ENCODE results near the gene MYO10.

Gene MYO10

DNA sequence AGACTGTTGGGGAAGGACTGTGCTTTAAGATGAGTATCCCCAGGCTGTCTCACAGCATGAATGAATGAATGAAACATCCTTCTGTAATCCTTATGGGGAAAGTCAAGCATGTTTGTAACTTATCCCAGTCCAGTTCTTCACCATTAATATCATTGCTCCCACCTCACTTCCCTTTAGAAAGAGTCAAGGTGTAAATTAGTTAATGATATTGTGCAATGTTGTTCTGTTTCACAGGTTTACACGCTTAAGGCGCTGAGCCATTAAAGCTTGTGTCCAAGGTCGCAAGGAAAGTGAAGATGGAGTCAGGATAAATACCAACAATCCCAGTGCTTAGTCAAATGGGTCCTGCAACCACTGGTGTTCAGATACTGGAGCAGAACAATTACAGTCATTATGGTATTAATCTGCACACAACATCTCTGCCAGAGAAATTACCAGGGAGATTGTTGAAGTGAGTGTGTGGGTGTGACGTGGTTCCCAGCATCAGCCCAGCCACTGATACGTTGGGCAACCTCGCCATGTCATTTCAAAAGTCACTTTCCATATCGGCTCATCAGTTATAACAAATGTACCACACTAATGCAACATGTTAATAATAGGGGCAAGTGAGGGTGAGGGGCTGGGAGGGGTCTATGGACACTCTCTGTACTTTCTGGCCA is 1.5 kb upstream of the MYO10 start:
- no peak for DNase-seq

DNA sequence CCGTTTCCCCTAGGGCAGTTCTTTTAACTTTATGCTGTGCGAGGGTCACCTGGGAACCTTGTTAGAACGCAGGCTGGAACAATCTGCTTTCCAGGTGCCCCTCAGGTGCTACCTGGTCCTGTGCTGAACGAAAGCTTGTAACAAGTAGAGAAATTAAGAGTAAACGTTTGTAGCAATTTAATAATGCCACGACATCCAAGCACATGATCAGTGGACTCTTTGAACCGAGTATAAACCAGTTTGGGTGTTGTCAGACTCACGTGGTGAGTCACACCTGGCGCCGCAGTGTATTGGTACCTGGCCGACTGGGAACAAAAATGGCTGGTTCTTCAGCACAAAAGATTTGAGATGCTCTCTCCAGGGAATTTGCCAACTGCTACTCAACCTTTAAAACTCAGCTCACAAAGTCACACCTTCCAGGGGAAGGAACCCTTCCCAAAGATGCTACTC is 926 bp upstream of the MYO10 start:
- DNase-seq = no peak

DNA sequence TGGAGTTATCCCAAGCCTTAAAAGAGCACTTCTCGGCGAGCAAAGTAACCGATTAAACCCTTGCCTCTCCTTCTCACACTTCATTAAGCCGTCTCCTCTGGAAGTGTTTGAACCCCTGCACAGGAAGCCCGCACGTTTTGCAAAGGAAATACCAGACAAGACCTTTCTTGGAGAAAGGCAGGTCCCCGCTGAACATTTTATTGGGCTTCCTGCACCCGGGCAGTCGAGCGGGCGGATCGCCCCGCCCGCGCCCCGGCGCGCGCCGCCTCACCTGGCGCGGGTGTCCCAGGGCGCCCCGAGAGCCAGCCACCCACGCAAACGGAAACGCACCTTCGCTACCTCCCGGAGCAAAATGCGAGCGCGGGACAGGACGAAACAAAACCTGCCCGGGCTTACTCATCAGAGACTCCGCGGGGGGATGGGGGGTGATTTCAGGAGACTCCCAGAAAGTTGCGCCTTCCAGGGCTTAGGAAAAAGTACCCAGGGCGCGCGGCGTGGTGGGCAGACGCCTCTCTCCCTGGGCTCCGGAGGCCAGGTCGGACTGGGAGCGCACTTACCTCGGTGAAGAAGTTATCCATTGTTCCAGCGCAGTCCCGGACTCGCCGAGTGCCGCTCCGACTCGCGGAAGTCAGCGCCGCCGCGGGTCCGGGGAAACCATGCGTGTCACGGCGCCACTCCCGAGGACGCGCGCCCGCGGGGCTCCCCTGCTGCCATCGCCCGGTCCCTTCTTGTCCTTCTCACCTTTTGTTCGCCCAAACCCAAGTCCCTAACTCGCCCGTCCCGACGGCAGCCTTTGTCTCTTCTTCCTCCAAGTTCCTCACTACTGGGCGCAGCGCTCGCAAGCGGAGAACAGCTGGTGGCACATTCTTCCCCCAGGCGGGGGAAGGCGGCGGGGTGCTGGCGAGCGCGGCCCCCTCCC is 598 bp downstream of the MYO10 start:
- DNase-seq = no peak

DNA sequence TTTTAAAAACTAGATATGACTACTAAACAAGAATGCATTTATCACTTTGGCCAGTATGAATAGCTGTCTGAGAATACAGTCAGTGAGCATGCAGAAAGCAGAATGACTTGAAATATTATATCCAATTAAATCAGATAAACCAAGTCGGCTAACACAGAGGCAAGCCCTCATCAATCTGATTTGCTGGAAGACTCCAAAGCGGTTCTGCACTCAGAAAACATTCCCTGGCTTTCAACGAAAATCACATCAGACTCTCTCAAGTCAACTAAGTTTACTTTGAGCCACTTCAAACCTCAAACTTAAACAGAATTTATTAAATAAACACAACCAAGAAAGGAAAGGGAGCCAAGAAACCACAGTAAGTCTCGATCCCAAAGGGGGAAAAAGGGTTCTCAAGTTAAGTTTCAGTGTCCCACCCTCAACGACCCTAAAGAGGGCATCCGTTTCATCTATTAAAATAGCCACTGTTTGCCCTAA is 1.4 kb downstream of the MYO10 start:
- DNase-seq = no peak

DNA sequence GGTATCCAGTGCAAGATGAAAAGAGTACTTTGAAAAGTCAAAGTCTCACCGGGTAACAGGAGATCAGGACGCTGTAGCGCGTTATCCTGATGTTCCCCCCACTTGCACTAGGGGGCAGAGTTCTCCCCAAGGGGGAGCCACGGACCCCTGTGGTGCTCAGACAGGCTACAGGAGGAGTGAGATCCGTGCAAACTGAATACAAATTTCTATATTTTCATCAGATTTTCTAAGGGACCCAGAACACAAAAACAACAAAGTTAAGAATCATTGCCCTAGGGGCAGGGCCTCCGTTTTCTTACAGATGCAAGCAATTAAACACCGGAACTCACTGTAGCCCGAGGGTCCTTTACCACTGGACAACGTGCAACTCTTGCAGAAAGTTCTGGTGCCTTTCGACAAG is 2.0 kb downstream of the MYO10 start:
- DNase-seq = no peak

DNA sequence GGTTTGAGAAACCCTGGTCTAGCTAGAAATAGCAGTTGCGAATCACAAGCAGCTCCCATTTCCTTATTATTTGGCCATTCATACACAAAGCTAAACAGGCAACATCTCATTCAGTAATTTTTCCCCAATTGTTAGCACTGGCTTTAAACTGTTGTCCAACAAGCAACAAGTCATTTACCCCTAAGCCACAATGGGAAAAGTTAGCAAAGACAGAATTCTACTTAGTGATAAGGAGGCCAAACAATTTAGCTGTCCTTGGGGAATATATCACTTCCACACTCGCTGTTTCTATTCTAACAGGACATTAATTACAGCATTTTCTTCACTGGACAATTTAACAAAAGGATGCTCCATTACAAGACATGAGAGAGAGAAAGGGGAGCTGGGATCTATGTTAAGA is 2.8 kb downstream of the MYO10 start:
- DNase-seq = no peak

DNA sequence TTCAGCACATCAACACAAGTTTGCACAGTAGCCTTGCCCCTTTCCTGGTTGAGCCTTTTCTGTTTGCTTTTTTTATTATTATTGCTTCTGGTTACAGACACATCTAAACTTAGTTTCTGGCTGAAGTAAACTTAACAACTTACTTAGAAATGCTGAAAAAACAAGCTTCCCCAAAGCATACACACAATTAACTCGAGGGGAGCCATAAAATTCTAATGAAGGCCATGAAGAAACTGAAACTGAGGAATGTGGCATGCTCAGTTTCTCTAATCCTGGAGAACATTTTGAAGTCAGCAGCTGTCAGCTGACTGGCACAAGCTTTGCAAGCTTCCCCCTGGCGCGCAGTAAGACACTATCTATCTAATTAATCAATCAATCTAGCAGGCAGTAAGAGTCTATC is 3.7 kb downstream of the MYO10 start:
- no peak for DNase-seq

DNA sequence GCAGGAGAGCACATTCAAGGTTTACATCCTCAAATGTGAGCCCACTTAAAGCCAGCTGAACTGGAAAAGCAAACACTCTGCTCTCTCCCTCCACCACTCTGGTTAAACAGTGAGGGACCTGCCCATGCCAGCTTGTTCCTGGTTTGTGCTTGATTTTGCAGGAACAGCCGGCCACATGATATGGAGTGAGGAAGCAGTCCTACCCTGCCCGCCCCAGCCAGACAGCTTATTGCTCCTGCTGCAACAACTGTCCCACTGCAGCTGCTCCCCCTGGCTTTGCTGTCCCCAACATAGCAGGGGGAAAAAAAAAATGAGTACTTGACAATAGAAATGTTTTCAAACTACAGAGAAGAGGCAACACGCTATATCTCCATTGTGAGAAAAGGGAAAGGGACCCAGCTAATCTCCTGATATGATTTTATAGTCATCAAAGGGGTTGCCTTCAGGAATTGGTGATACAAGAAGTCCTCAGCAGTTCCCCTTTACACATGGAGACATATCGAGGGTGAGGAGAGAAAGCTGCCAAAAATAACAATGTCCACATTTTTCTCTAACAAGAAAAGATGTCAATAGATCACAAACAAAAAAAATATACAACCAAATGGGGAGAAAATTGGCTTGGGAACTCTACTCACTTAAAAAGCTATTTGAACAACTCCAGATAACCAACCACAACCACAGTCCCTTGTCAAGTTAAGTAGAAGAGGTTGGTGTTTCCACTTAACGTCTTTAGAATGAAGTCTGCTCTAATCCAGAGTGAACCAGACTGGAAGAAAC is 4.6 kb downstream of the MYO10 start:
- DNase-seq = peak; percentile 13

DNA sequence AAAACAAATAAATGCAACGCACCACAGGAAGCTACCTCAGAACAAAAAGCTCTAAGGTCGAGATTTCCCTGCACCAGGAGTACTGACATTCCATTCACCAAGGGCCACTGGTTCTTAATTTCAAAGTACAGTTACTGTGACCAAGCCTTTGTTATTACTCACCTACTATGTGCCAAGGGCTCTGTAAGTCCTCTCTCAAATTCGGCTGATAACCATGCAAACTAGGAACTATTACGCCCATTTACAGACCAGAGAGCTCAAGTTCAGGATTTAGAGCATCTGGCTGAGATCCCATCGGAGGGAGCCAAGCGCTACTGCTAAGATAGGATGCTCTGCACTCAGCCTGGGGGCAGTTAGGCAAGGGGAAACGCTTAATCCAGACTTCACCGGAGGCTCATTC is 5.6 kb downstream of the MYO10 start:
- DNase-seq = no peak

DNA sequence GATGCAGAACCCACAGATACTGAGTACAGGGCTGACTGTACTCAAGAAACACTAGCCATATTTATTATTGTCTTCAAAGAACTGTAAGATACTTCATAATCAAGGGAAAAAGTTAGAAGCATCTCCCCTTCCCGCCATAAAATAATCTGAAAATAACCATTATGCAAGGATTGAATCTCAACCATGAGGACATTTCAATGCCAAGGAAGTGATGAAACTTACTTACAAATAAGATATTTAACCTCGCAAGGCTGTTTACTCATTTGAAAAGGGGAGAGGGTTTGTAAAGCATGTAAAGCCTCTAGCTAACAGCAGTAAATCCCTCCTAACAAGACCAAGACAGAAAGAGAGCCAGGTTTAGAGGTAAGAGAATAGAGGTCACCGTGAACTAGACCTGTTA is 6.3 kb downstream of the MYO10 start:
- DNase-seq = no peak

DNA sequence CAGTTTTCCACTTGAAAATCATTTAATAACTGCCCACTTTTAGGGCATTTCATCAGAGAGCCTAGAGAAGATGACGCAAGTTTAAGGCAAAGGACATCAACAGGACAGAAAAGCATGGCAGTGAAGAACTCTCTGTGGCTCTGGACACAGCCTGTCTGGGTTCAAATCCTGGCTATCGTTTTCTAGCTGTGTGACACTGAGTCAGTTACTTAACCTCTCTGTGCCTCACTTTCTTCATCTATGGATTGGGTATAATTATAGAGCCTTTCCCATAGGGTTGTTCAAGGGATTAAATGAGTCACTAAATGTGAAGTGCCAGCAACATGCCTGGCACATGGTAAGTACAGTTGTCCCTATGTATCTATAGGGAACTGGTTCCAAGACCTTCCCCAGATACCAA is 6.7 kb downstream of the MYO10 start:
- no peak for DNase-seq

DNA sequence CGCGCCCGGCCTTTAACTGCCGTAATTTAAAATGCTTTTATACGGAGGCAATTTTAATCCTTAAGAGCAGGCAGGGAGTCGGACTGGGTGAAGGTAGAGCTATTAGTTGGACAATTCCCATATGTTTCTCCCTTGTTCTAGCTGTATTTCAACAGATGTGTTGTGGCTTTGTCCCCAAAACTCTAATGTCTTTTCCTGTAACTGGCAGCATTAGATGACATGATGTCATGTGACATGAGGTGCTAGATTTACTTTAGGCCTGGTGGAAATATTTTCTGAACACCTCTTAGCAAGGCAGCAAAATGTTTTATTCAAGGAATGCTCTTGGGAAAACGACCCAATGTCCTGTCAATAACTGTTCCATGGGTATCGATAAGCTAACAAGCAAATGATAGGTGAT is 8.5 kb downstream of the MYO10 start:
- no peak for DNase-seq

DNA sequence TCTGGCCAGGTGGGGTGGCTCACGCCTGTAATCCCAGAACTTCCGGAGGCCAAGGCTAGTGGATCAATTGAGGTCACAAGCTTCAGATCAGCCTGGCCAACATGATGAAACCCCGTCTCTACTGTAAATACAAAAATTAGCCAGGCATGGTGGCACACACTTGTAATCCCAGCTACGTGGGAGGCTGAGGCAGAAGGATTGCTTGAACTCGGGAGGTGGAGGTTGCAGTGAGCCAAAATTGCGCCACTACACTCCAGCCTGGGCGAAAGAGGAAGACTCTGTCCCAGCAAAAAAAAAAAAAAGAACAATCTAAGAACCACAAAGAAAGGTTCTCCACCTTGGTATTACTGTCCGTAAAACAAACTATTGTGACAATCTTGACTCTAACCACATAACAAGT is 9.7 kb downstream of the MYO10 start:
- no peak for DNase-seq

DNA sequence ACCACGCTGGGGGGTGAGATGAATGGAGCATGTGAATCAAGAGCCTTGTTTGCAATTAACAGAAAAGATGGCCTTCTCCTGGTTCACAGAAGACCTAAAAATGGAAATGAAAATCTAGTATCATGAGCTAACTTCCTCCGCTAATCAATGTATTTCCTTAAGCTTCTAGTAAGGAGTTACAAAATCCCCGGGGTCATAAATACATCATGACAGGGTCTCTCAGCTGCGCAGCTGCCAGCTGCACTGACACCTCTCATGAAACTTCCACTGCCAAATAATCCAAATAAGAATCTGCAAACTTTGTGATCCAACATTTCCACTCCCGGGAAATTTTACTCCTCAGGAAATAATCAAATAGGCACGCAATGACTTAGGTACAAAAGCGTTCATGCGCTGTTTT is 11.9 kb downstream of the MYO10 start:
- DNase-seq = no peak

DNA sequence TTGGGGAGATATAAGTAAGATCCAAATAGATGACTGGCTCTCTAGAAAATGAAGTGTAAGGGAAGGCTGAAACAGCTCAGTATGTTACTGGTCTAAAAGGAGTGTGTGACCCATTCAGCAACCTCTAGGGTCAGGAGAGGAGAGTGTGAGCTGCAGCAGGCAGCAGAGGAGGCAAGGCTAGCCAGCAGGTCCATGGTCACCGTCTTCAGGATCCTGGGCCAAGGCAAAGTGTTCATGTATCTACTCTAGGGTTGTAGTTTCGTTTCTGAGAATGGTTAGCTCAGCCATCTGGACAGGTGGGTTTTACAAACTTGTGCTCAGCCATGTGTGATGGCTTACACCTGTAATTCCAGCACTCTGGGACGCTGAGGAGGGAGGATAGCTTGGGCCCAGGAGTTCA is 13.7 kb downstream of the MYO10 start:
- DNase-seq = no peak

DNA sequence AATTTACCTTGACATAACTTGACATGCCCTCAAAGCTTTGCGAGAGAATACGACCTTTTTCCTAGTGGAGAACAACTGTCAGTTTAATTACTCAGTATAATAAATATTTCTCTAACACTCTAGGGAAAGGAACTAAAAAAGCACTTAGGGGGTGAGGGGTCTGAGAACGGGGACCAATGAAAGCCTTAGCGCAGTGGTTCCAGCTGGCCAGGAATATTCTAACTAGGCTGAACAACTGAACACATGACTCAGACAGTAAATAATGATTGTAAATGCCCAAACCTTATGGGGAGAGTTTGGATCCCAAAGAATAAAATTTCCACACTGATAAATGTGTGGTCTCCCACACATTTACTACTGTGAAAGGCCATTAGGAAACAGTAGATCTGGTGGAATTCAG is 14.9 kb downstream of the MYO10 start:
- no peak for DNase-seq

DNA sequence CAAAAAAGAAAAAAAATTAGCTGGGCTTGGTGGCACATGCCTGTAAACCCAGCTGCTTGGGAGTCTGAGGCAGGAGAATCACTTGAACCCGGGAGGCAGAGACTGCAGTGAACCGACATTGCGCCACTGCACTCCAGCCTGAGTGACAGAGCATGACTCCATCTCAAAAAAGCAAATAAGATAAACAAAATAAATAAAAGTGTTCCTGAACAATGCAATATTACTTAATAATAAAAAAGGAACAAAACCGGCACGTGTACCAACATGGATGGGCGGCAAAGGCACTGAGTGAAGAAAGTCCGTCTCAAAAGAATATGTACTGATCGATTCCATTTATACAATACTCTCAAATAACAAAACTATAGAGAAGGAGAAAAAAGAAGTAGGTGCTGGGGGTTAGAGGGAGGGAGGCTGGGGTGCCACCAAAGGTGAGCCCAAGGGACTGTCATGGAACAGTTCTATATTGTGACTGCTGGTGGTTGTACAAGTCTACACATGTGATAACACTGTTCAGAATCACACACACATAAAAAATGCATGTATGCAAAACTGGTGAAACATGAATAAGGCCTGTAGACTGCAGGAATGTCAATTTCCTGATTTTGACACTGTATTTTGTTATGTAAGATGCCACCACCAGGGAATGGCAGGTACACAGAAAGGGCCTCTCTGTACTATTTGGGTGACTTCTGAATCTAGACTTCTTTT is 15.8 kb downstream of the MYO10 start:
- no peak for DNase-seq

DNA sequence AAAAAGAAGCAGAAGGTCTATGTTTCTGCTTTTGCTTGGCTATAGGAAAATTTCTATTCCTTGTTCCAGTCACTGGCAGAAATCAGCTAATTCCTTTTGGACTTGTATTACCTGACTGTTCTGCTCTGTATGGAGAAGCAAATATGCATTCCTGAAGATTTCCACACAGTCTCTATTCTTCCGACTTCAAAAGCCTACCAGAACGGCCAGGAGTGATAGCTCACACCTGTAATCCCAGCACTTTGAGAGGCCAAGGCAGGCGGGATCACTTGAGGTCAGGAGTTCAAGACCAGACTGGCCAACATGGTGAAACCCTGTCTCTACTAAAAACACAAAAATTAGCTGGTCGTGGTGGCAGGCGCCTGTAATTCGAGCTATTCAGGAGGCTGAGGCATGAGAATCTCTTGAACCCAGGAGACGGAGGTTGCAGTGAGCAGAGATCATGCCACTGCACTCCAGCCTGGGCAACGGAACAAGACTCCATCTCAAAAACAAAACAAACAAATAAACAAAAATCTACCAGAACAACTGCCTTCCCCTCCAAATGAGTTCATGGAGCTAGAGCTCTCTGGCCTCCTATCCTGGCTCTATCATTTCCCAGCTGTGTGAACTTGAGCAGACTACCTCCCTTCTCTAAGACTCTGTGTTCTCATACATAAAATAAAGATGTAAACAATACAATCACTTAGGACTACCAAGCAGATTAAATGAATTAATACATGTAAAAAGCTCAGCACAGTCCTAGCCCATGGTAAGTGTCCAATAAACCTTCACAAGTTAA is 17.0 kb downstream of the MYO10 start:
- DNase-seq = no peak

DNA sequence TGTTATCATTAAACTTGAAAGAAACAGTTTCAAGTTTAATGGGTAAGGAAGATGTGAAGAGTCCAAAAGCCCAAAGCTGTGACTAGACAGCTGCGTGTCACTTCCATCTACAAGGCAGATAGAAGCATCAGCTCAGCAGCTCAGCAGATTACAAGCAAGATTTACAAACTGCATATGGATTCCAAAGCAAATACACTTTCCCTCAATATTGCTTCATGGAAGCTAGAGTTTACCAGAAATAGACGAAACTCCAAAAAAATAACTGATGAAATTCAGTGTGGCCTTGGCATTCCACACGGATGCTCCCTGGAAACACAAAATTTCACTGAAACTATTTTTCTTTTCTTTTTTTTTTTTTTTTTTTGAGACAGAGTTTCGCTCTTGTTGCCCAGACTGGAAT is 17.9 kb downstream of the MYO10 start:
- no peak for DNase-seq

DNA sequence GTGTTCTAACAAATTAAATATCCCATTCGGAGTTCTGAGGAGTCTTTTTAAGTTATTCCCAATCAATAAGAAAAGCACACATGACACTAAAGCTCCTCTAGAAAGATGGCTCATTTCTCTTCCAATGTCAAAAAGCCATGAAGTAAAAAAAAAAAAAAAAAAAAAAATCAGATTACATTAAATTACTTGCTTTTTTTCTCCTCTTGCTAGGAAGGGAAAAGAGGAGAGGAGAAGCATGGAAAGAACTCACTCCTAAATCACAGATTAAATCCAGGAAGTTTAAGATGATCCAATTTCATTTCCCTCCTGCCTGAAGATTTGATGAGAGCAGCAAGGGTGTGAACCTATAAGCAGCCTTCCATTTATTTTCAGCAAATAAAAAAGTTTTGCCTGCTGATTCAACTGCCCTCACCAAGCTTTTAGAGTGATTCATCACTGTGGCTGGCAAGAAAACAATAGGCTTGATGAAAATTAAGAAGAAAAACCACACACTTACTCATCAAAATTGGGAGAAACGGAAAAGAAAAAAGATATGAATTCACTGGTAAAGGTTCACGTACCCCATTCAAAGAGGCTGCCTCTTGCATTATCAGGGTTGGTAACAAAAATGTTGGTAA is 19.7 kb downstream of the MYO10 start:
- DNase-seq = no peak

DNA sequence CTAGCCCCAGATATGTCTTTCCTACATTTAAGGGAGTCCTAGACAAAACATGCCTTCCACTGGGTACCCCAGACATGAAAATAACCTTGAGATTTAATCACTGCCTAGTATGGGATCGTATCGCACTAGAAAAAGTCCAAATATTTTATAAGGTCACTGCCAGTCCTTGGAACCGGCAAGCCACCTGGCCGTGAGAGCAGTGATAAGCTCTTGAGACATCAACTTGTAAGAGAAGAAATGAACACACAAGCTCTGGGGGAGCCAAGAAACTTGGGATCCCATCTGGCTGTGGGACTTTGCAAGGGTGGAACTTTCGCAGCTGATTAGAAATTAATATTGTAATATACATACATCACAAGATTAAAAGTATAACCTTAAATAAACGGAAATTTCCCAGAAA is 21.5 kb downstream of the MYO10 start:
- no peak for DNase-seq

DNA sequence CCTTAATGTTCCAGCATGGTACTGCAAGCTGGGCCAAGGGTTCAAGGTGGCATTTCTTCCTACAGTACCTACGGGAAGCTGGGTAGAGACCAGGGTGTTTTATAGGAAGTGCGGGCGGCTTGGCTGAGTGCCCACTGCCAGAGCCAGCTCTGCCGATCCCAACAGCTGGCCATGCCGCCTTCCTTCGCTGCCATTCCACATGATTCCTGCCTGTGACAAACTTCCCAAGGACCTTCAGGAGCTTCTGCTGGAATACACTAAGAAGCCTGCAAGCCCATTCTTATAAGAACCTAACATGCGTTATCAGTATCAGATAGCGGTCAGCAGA is 22.0 kb downstream of the MYO10 start:
- no peak for DNase-seq

Data from NCI-H1417 treated with DMSO at 0.1 percent for 48 hours (cell line).